KMS-11 (cell line): ENCODE measurements around the gene PARD3B.

Source experiments
- H2AFZ ChIP-seq: fragments of 200-600 bp; sonication (generic); 2 replicates; pipeline ENCODE4 v1.6.1; 2016; ENCODE audit warnings: antibody characterized with exemption, mixed run types, low read depth
- H3K27ac ChIP-seq: fragments of 200-600 bp; sonication (generic); 2 replicates; pipeline ENCODE4 v1.6.1; 2016; ENCODE audit warnings: mild to moderate bottlenecking, mixed run types
- H3K27me3 ChIP-seq: fragments of 200-600 bp; sonication (generic); 2 replicates; pipeline ENCODE4 v1.6.1; 2017; ENCODE audit warnings: mild to moderate bottlenecking, low read depth, mixed run types, moderate library complexity; ENCODE audit not compliant: insufficient read depth
- H3K36me3 ChIP-seq: fragments of 200-600 bp; sonication (generic); 2 replicates; pipeline ENCODE4 v1.6.1; 2017; ENCODE audit warnings: mild to moderate bottlenecking, mixed run types; ENCODE audit not compliant: insufficient read depth
- H3K4me1 ChIP-seq: fragments of 200-600 bp; sonication (generic); 2 replicates; pipeline ENCODE4 v1.6.1; 2016; ENCODE audit warnings: mild to moderate bottlenecking, low read depth, mixed run types; ENCODE audit not compliant: poor library complexity, severe bottlenecking
- H3K4me2 ChIP-seq: fragments of 200-600 bp; sonication (generic); 2 replicates; pipeline ENCODE4 v1.7.0; 2016; ENCODE audit warnings: mild to moderate bottlenecking, mixed run types
- H3K4me3 ChIP-seq: fragments of 200-600 bp; sonication (generic); IDR thresholded peaks from 2 replicates; pipeline ENCODE4 v1.6.1; 2017; ENCODE audit warnings: low read depth, low read length, mixed read lengths; ENCODE audit not compliant: insufficient read depth
- H3K79me2 ChIP-seq: fragments of 200-600 bp; sonication (generic); 2 replicates; pipeline ENCODE4 v1.6.1; 2016; ENCODE audit warnings: low read depth, mixed run types; ENCODE audit not compliant: insufficient read depth
- H3K9ac ChIP-seq: fragments of 200-600 bp; sonication (generic); 2 replicates; pipeline ENCODE4 v1.6.1; 2016; ENCODE audit warnings: mild to moderate bottlenecking, mixed run types
- H4K20me1 ChIP-seq: fragments of 200-600 bp; sonication (generic); 2 replicates; pipeline ENCODE4 v1.6.1; 2016; ENCODE audit warnings: mild to moderate bottlenecking, mixed run types; ENCODE audit not compliant: insufficient read depth
- CTCF ChIP-seq: fragments of 200-600 bp; sonication (generic); conservative IDR thresholded peaks from 2 replicates; pipeline ENCODE4 v1.6.1; 2017; ENCODE audit warnings: low read depth, mild to moderate bottlenecking, antibody characterized with exemption, low read length, moderate library complexity, mixed read lengths

Gene PARD3B

GRCh38 chr2:205658068-205658467 lies 1112.8 kb downstream of the PARD3B start:
- no peaks in the 10 kb centered on the region for H3K79me2 ChIP-seq
- H3K36me3 ChIP-seq: no peaks in the 10 kb centered on the region
- TF ChIP-seq CTCF: no peak
- no peaks in the 10 kb centered on the region for H3K27me3 ChIP-seq
- H3K4me3 ChIP-seq: no peak overlapping the region
- H3K4me1 ChIP-seq: no peaks in the 10 kb centered on the region
- H3K9ac ChIP-seq: no peak overlapping the region
- no peak overlapping the region for H3K27ac ChIP-seq
- no peak overlapping the region for H2AFZ ChIP-seq
- H3K4me2 ChIP-seq: no peak overlapping the region
- no peaks in the 10 kb centered on the region for H4K20me1 ChIP-seq

- Histone ChIP-seq H3K79me2 (no peaks in the 10 kb centered on the region), H3K27ac (no peak overlapping the region), H3K36me3 (no peaks in the 10 kb centered on the region), H3K4me1 (no peaks in the 10 kb centered on the region), H2AFZ (no peak overlapping the region), H3K27me3 (no peaks in the 10 kb centered on the region), H3K4me2 (no peak overlapping the region), H4K20me1 (no peaks in the 10 kb centered on the region), H3K9ac (no peak overlapping the region), H3K4me3 (no peak overlapping the region)
- TF ChIP-seq CTCF: no peak
Measured at GRCh38 chr2:205658572-205658971, 1113.3 kb downstream of the PARD3B start.

DNA sequence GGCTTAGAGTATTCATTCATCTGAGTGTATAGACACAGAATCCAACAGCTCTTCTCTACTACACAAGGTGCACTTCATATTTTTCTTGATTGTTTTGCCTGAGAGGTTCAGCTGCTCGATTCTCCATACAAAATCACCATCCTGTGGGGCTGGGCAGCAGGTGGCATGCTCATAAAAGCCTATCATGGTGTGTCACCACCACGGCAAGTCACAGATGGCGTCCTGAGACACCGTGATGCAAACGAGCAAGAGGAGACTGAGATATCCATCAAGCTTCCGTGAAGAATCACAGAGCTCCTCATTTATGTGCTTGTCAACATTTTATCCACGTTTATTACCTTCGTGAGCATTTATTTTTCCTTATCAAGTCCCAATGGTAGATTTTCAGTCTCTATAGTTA lies 1114.6 kb downstream of the PARD3B start:
- H3K79me2 ChIP-seq: no peaks in the 10 kb centered on the region
- no peak overlapping the region for H3K4me3 ChIP-seq
- TF ChIP-seq CTCF: no peak
- H3K36me3 ChIP-seq: no peaks in the 10 kb centered on the region
- H3K4me2 ChIP-seq: no peak overlapping the region
- no peak overlapping the region for H3K9ac ChIP-seq
- H3K27me3 ChIP-seq: no peaks in the 10 kb centered on the region
- H3K4me1 ChIP-seq: no peaks in the 10 kb centered on the region
- H3K27ac ChIP-seq: no peak overlapping the region
- H2AFZ ChIP-seq: no peak overlapping the region
- no peaks in the 10 kb centered on the region for H4K20me1 ChIP-seq

GRCh38 chr2:205660521-205661124 lies 1115.3 kb downstream of the PARD3B start:
- H3K4me3 ChIP-seq: no peak overlapping the region
- no peak overlapping the region for H3K27ac ChIP-seq
- no peak for TF ChIP-seq CTCF
- no peaks in the 10 kb centered on the region for H3K4me1 ChIP-seq
- no peaks in the 10 kb centered on the region for H3K36me3 ChIP-seq
- H2AFZ ChIP-seq: no peak overlapping the region
- no peak overlapping the region for H3K4me2 ChIP-seq
- H3K9ac ChIP-seq: no peak overlapping the region
- H3K27me3 ChIP-seq: no peaks in the 10 kb centered on the region
- H3K79me2 ChIP-seq: no peaks in the 10 kb centered on the region
- no peaks in the 10 kb centered on the region for H4K20me1 ChIP-seq

DNA sequence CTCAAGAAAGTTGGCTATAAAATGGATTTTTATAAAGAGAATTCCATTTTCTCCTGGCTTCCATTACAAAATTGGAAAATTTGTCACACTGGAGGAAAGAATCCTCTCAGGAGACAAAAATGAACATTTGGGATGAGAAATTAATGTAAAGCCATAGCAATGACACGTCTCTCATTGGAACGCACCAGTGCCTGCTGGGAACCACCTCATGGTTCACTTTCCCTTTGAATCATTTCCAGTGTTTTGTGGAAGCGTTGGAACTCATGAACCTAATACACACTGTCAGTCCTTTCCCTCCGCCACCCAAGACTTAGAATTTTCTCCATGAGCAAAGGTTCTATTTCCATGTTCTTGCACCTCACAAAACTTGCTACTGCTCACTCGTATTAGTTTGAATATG lies 1116.0 kb downstream of the PARD3B start:
- H3K4me2 ChIP-seq: no peak overlapping the region
- H4K20me1 ChIP-seq: no peaks in the 10 kb centered on the region
- no peaks in the 10 kb centered on the region for H3K36me3 ChIP-seq
- H3K79me2 ChIP-seq: no peaks in the 10 kb centered on the region
- no peak overlapping the region for H3K27ac ChIP-seq
- H3K4me3 ChIP-seq: no peak overlapping the region
- no peaks in the 10 kb centered on the region for H3K4me1 ChIP-seq
- H3K9ac ChIP-seq: no peak overlapping the region
- no peak overlapping the region for H2AFZ ChIP-seq
- TF ChIP-seq CTCF: no peak
- H3K27me3 ChIP-seq: no peaks in the 10 kb centered on the region
